GM19239 (cell line): Measurements from ENCODE around the gene MEIS1.

Experiments
- DNase-seq: peaks from one replicate; pipeline ENCODE4 v3.0.0; 2011; ENCODE audit warnings: low spot score; ENCODE audit not compliant: insufficient read length
- FAIRE-seq: peaks from 2 replicates; lab custom pipeline; 2011; peaks lifted over from hg19 to GRCh38; lab: Jason Lieb, UNC

Gene MEIS1

GRCh38 chr2:66528974-66529724 lies 94.2 kb downstream of the MEIS1 start:
- DNase-seq = no peak
- no peak for FAIRE-seq

GRCh38 chr2:66530651-66531050 lies 95.7 kb downstream of the MEIS1 start:
- DNase-seq (no peak), FAIRE-seq (no peak)

GRCh38 chr2:66531155-66531554 lies 96.2 kb downstream of the MEIS1 start:
- FAIRE-seq (no peak), DNase-seq (no peak)

GRCh38 chr2:66531567-66531966 lies 96.6 kb downstream of the MEIS1 start:
- DNase-seq (no peak), FAIRE-seq (no peak)

GRCh38 chr2:66532972-66533868 lies 98.3 kb downstream of the MEIS1 start:
- no peak for FAIRE-seq
- DNase-seq = no peak

GRCh38 chr2:66534461-66534860 lies 99.5 kb downstream of the MEIS1 start:
- no peak for FAIRE-seq

GRCh38 chr2:66535574-66536289 lies 100.8 kb downstream of the MEIS1 start:
- FAIRE-seq (no peak), DNase-seq (no peak)

More at GRCh38 chr2:66534461-66534860, 99.5 kb downstream of the MEIS1 start:
- no peak for DNase-seq

- DNase-seq = no peak
- FAIRE-seq = no peak
Measured at GRCh38 chr2:66536290-66536673, 101.4 kb downstream of the MEIS1 start.

- DNase-seq (no peak), FAIRE-seq (no peak)
Measured at GRCh38 chr2:66536997-66537396, 102.1 kb downstream of the MEIS1 start.

- FAIRE-seq = no peak
- no peak for DNase-seq
Measured at GRCh38 chr2:66538291-66538690, 103.4 kb downstream of the MEIS1 start.

GRCh38 chr2:66539452-66539851 lies 104.5 kb downstream of the MEIS1 start:
- DNase-seq = no peak
- no peak for FAIRE-seq

- DNase-seq = no peak
- no peak for FAIRE-seq
Measured at GRCh38 chr2:66541646-66542045, 106.7 kb downstream of the MEIS1 start.

- DNase-seq (no peak), FAIRE-seq (no peak)
Measured at GRCh38 chr2:66543257-66543767, 108.4 kb downstream of the MEIS1 start.

- no peak for FAIRE-seq
Measured at GRCh38 chr2:66544258-66544657, 109.3 kb downstream of the MEIS1 start.

GRCh38 chr2:66545258-66545657 lies 110.3 kb downstream of the MEIS1 start:
- FAIRE-seq (no peak), DNase-seq (no peak)

More at GRCh38 chr2:66544258-66544657, 109.3 kb downstream of the MEIS1 start:
- DNase-seq = no peak

GRCh38 chr2:66547118-66547517 lies 112.2 kb downstream of the MEIS1 start:
- FAIRE-seq = no peak
- no peak for DNase-seq

- no peak for DNase-seq
- no peak for FAIRE-seq
Measured at GRCh38 chr2:66547887-66548286, 113.0 kb downstream of the MEIS1 start.

GRCh38 chr2:66548422-66548821 lies 113.5 kb downstream of the MEIS1 start:
- FAIRE-seq (no peak), DNase-seq (no peak)

GRCh38 chr2:66550826-66551225 lies 115.9 kb downstream of the MEIS1 start:
- no peak for FAIRE-seq
- DNase-seq = no peak

- FAIRE-seq (no peak), DNase-seq (no peak)
Measured at GRCh38 chr2:66553370-66553769, 118.4 kb downstream of the MEIS1 start.
